Smooth muscle cell (in vitro differentiated cells): Measurements from ENCODE around the gene ZNF804A. TPM values are rescaled to one million over a fixed set of nuclear protein-coding genes. Genes with fewer than 3 reads are reported as not detected.

Source experiments
- DNase-seq: peaks from one replicate; lab custom pipeline; 2025; ENCODE audit not compliant: unreplicated experiment; lab: John Stamatoyannopoulos, UW
- H2AFZ ChIP-seq: fragments of 200-600 bp; sonication (generic); 2 replicates; pipeline ENCODE4 v1.6.0; 2016; ENCODE audit warnings: antibody characterized with exemption, low read depth, mild to moderate bottlenecking
- H3F3A ChIP-seq: fragments of 200-600 bp; sonication (generic); 2 replicates; pipeline ENCODE4 v1.6.0; 2017; ENCODE audit warnings: antibody characterized with exemption, low read depth
- H3K27ac ChIP-seq: fragments of 200-600 bp; sonication (generic); 2 replicates; pipeline ENCODE4 v1.5.1; 2016; ENCODE audit warnings: low read depth, mild to moderate bottlenecking
- H3K27me3 ChIP-seq: fragments of 200-600 bp; sonication (generic); 2 replicates; pipeline ENCODE4 v1.6.1; 2016; ENCODE audit warnings: low read depth, mild to moderate bottlenecking
- H3K36me3 ChIP-seq: fragments of 200-600 bp; sonication (generic); 2 replicates; pipeline ENCODE4 v1.5.1; 2016; ENCODE audit warnings: low read depth
- H3K4me1 ChIP-seq: fragments of 200-600 bp; sonication (generic); 2 replicates; pipeline ENCODE4 v1.5.1; 2016; ENCODE audit warnings: low read depth
- H3K4me2 ChIP-seq: fragments of 200-600 bp; sonication (generic); 2 replicates; pipeline ENCODE4 v1.6.0; 2016; ENCODE audit warnings: mild to moderate bottlenecking
- H3K4me3 ChIP-seq: fragments of 200-600 bp; sonication (generic); 2 replicates; pipeline ENCODE4 v1.5.1; 2016; ENCODE audit warnings: mild to moderate bottlenecking
- H3K79me2 ChIP-seq: fragments of 200-600 bp; sonication (generic); 2 replicates; pipeline ENCODE4 v1.6.0; 2016; ENCODE audit warnings: low read depth, mild to moderate bottlenecking
- H3K9ac ChIP-seq: fragments of 200-600 bp; sonication (generic); 2 replicates; pipeline ENCODE4 v1.6.0; 2016; ENCODE audit warnings: low read depth
- H3K9me3 ChIP-seq: fragments of 200-600 bp; sonication (generic); replicated peaks from 2 replicates; pipeline ENCODE4 v1.5.1; 2016; ENCODE audit warnings: low read depth
- H4K20me1 ChIP-seq: fragments of 200-600 bp; sonication (generic); 2 replicates; pipeline ENCODE4 v1.6.0; 2016; ENCODE audit warnings: low read depth
- WGBS: methylation state at CpG from one replicate; pipeline ENCODE4 v1.1.7; 2016; ENCODE audit warnings: low lambda C conversion rate; 5-methylcytosine and 5-hydroxymethylcytosine counted together
- polyA plus RNA-seq: library from polyadenylated mRNA; unstranded; fragments of >200 nt; fragmentation: Nextera tagmentation; extraction: Ambion mirVana; gene quantifications from 2 replicates; pipeline ENCODE4 v1.2.1, GENCODE V29; 2016
- total RNA-seq: library from RNA; depleted of rRNA; stranded (reverse); fragments of >200 nt; gene quantifications from 2 replicates; pipeline ENCODE4 v1.2.3, GENCODE V29; 2014
- TF ChIP-seq, protein P1 (sequence below): fragments of 200-600 bp; sonication (generic); IDR thresholded peaks from 2 replicates; pipeline ENCODE4 v1.5.1; 2017; ENCODE audit warnings: borderline replicate concordance, mild to moderate bottlenecking, antibody characterized with exemption; ENCODE audit not compliant: insufficient read depth, poor library complexity, severe bottlenecking

The ZNF804A gene
- total and polyA plus RNA-seq, 2 experiments from 2014 or later, result 1.0 to 1.3 TPM

DNA sequence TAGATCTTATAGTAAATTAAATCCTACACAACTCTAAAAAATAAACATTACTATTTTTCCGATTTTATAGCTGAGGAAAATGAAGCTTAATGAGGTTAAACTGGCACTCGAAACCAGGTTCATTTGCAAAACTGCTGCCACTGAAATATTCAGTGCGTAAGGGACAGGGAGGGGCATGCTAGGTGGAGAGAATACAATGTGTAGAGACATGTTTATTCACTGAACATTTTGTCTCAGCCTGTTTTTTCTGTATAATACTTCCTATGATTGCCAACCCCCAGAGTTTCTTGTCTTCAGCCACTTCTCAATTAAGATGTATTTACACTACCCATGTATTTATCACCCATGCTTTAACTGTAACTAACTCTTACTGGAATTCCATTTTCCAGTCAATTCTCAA, 31.6 kb upstream of the ZNF804A start:
- DNase-seq, result no peak
- H2AFZ ChIP-seq, result no peak overlapping the region
- H3F3A ChIP-seq, result no peaks in the 10 kb centered on the region
- TF ChIP-seq, protein P1, sequence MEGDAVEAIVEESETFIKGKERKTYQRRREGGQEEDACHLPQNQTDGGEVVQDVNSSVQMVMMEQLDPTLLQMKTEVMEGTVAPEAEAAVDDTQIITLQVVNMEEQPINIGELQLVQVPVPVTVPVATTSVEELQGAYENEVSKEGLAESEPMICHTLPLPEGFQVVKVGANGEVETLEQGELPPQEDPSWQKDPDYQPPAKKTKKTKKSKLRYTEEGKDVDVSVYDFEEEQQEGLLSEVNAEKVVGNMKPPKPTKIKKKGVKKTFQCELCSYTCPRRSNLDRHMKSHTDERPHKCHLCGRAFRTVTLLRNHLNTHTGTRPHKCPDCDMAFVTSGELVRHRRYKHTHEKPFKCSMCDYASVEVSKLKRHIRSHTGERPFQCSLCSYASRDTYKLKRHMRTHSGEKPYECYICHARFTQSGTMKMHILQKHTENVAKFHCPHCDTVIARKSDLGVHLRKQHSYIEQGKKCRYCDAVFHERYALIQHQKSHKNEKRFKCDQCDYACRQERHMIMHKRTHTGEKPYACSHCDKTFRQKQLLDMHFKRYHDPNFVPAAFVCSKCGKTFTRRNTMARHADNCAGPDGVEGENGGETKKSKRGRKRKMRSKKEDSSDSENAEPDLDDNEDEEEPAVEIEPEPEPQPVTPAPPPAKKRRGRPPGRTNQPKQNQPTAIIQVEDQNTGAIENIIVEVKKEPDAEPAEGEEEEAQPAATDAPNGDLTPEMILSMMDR, result no peak
- 87% methylated on average over 3 of the region's 3 CpGs for WGBS
- H3K79me2 ChIP-seq, result no peaks in the 10 kb centered on the region
- H3K4me1 ChIP-seq, result no peaks in the 10 kb centered on the region
- no peak overlapping the region for H3K4me3 ChIP-seq
- no peak overlapping the region for H3K27ac ChIP-seq
- H3K4me2 ChIP-seq, result no peak overlapping the region
- H3K36me3 ChIP-seq, result no peaks in the 10 kb centered on the region
- H4K20me1 ChIP-seq, result no peaks in the 10 kb centered on the region
- no peaks in the 10 kb centered on the region for H3K27me3 ChIP-seq
- H3K9me3 ChIP-seq, result no peaks in the 10 kb centered on the region
- no peak overlapping the region for H3K9ac ChIP-seq

DNA sequence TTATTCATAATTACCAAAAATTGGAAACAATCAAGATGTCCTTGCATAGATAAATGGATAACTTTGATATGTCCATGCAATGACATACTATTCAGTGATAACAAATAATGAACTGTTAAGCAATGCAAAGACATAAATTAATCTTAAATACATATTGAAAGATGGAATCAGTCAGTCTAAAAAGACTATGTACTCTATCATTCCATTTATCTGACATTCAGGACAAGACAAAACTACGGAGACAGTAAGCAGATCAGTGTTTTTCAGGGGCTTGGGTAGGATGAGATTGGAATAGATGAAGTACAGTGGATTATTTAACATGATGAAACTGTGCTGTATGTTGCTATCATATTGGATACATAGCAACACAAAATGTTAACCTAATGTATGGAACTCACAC, 21.3 kb upstream of the ZNF804A start:
- no peaks in the 10 kb centered on the region for H3F3A ChIP-seq
- H3K9me3 ChIP-seq, result no peaks in the 10 kb centered on the region
- H4K20me1 ChIP-seq, result no peaks in the 10 kb centered on the region
- H3K4me2 ChIP-seq, result no peak overlapping the region
- no peaks in the 10 kb centered on the region for H3K27me3 ChIP-seq
- no peak overlapping the region for H3K27ac ChIP-seq
- no peak overlapping the region for H3K4me3 ChIP-seq
- TF ChIP-seq, protein P1, result no peak
- 97% methylated on average over 1 of the region's 1 CpG for WGBS
- H2AFZ ChIP-seq, result no peak overlapping the region
- no peaks in the 10 kb centered on the region for H3K79me2 ChIP-seq
- no peak overlapping the region for H3K9ac ChIP-seq
- no peak for DNase-seq
- H3K36me3 ChIP-seq, result no peaks in the 10 kb centered on the region
- H3K4me1 ChIP-seq, result no peaks in the 10 kb centered on the region

DNA sequence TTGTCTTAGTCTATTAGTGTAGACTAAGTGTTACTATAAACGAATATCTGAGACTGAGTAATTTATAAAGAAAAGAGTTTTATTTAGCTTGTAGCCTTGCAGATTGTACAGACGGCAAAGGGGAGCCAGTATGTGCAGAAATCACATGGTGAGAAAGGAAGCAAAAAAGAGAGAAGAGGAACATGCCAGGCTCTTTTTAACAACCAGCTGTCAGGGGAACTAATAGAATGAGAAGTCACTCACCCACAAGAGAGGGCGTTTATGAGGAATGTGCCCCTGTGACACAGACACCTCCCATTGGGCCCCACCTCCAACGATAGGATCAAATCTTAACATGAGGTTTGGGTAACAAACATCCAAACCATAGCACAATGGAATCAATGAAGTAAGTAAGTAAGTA, 20.6 kb upstream of the ZNF804A start:
- Histone ChIP-seq H4K20me1 (no peaks in the 10 kb centered on the region), H3K4me1 (no peaks in the 10 kb centered on the region), H3K36me3 (no peaks in the 10 kb centered on the region), H3K4me2 (no peak overlapping the region), H3K27me3 (no peaks in the 10 kb centered on the region), H2AFZ (no peak overlapping the region), H3K4me3 (no peak overlapping the region), H3K9ac (no peak overlapping the region), H3K79me2 (no peaks in the 10 kb centered on the region), H3K27ac (no peak overlapping the region), H3F3A (no peaks in the 10 kb centered on the region), H3K9me3 (no peaks in the 10 kb centered on the region)
- no peak for DNase-seq
- 86% methylated on average over 4 of the region's 4 CpGs for WGBS
- TF ChIP-seq, protein P1, result no peak

DNA sequence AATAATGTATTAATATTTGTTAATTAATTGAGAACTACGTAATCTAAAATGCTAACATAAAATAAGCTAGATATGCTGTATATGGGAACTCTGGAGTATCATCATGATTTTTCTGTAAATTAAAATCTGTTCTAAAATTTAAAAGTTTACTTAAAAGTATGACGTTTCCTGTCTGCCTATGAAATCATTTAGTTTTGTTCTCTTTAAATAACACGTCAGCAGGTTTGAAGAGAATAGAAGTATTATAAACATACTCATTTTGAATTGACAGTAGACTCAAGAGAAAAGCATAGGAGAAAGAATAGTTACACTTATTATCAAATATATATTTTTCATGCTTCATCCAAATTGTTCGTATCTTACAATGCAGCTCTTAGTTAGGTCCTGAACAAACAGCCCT, 19.1 kb upstream of the ZNF804A start:
- no peak overlapping the region for H3K27ac ChIP-seq
- TF ChIP-seq, protein P1, result no peak
- WGBS, result 94% methylated on average over 4 of the region's 4 CpGs

More for the DNA sequence above, 19.1 kb upstream of the ZNF804A start:
- Histone ChIP-seq H3F3A (no peaks in the 10 kb centered on the region), H4K20me1 (no peaks in the 10 kb centered on the region), H3K4me3 (no peak overlapping the region), H3K9ac (no peak overlapping the region), H3K4me2 (no peak overlapping the region), H3K36me3 (no peaks in the 10 kb centered on the region), H2AFZ (no peak overlapping the region), H3K27me3 (no peaks in the 10 kb centered on the region), H3K4me1 (no peaks in the 10 kb centered on the region), H3K9me3 (no peaks in the 10 kb centered on the region), H3K79me2 (no peaks in the 10 kb centered on the region)
- no peak for DNase-seq
